ENCODE results near the gene NOL9. TPM values are rescaled to one million over a fixed set of nuclear protein-coding genes. Genes with fewer than 3 reads are reported as not detected.

The NOL9 gene
- total RNA-seq, 3 donors from 2014 or later (not counting 1 experiment from before 2014, with no cell fraction given): 40.7 to 53.3 (median 52.0) TPM

GRCh38 chr1:6519935-6520671 is 34.2 kb downstream of the NOL9 start:
- Histone ChIP-seq H3K4me3 (ENCODE audit: low read length) (no peak overlapping the region), H3K4me1 (ENCODE audit: control insufficient read depth, insufficient read depth, low read length) (no peaks in the 10 kb centered on the region), H3K27ac (ENCODE audit: low read length) (no peak overlapping the region), H3K36me3 (ENCODE audit: control insufficient read depth, insufficient read depth, low read length) (peaks cover 1% of the 10 kb centered on the region), H3K27me3 (ENCODE audit: control insufficient read depth, insufficient read depth, low read length) (no peaks in the 10 kb centered on the region), H3K9me3 (ENCODE audit: control insufficient read depth, insufficient read depth, low read length) (no peaks in the 10 kb centered on the region)
- H3K27me3 Mint-ChIP-seq (ENCODE audit: low read depth in 2 of 2): no peaks in the 10 kb centered on the region
- no peaks in the 10 kb centered on the region for H3K4me1 Mint-ChIP-seq
- no peak overlapping the region for H3K4me3 Mint-ChIP-seq
- TF ChIP-seq CTCF (IDR thresholded peaks at IDR 0.05): no peak
- no peaks in the 10 kb centered on the region for H3K36me3 Mint-ChIP-seq
- H3K9me3 Mint-ChIP-seq: no peaks in the 10 kb centered on the region
- WGBS (ENCODE audit: insufficient coverage): 76% methylated on average over 13 of the region's 13 CpGs
- H3K27ac Mint-ChIP-seq: no peak overlapping the region
- DNase-seq (no peak), ATAC-seq (no peak)
- intact Hi-C loops (cut with micrococcal nuclease): no loop called here

GRCh38 chr1:6519491-6519934 is 34.8 kb downstream of the NOL9 start:
- WGBS (ENCODE audit: insufficient coverage): 85% methylated on average over 11 of the region's 11 CpGs
- no peak overlapping the region for H3K27ac ChIP-seq (ENCODE audit: low read length)
- intact Hi-C loops (cut with micrococcal nuclease): no loop called here
- DNase-seq (no peak), ATAC-seq (no peak)
- H3K27me3 Mint-ChIP-seq (ENCODE audit: low read depth in 2 of 2): no peaks in the 10 kb centered on the region
- no peak overlapping the region for H3K4me3 ChIP-seq (ENCODE audit: low read length)
- no peak for TF ChIP-seq CTCF (IDR thresholded peaks at IDR 0.05)
- H3K36me3 ChIP-seq (ENCODE audit: control insufficient read depth, insufficient read depth, low read length): no peaks in the 10 kb centered on the region
- H3K4me3 Mint-ChIP-seq: no peak overlapping the region
- H3K4me1 Mint-ChIP-seq: no peaks in the 10 kb centered on the region
- no peaks in the 10 kb centered on the region for H3K9me3 Mint-ChIP-seq
- H3K36me3 Mint-ChIP-seq: no peaks in the 10 kb centered on the region
- H3K27me3 ChIP-seq (ENCODE audit: control insufficient read depth, insufficient read depth, low read length): no peaks in the 10 kb centered on the region
- H3K27ac Mint-ChIP-seq: no peak overlapping the region
- H3K4me1 ChIP-seq (ENCODE audit: control insufficient read depth, insufficient read depth, low read length): no peaks in the 10 kb centered on the region
- H3K9me3 ChIP-seq (ENCODE audit: control insufficient read depth, insufficient read depth, low read length): no peaks in the 10 kb centered on the region

GRCh38 chr1:6517435-6517851 is 36.9 kb downstream of the NOL9 start:
- TF ChIP-seq CTCF (IDR thresholded peaks at IDR 0.05): no peak
- H3K27ac ChIP-seq (ENCODE audit: low read length): no peak overlapping the region
- Mint-ChIP-seq H3K9me3 (no peaks in the 10 kb centered on the region), H3K27me3 (ENCODE audit: low read depth in 2 of 2) (no peaks in the 10 kb centered on the region), H3K4me3 (no peak overlapping the region), H3K27ac (no peak overlapping the region), H3K36me3 (no peaks in the 10 kb centered on the region), H3K4me1 (no peaks in the 10 kb centered on the region)
- no peaks in the 10 kb centered on the region for H3K9me3 ChIP-seq (ENCODE audit: control insufficient read depth, insufficient read depth, low read length)
- DNase-seq (no peak), ATAC-seq (no peak)
- intact Hi-C loops (cut with micrococcal nuclease): no loop called here
- H3K36me3 ChIP-seq (ENCODE audit: control insufficient read depth, insufficient read depth, low read length): no peaks in the 10 kb centered on the region
- H3K27me3 ChIP-seq (ENCODE audit: control insufficient read depth, insufficient read depth, low read length): no peaks in the 10 kb centered on the region
- H3K4me3 ChIP-seq (ENCODE audit: low read length): no peak overlapping the region
- 87% methylated on average over 8 of the region's 8 CpGs for WGBS (ENCODE audit: insufficient coverage)
- no peaks in the 10 kb centered on the region for H3K4me1 ChIP-seq (ENCODE audit: control insufficient read depth, insufficient read depth, low read length)

- no peaks in the 10 kb centered on the region for H3K27me3 Mint-ChIP-seq (ENCODE audit: low read depth in 2 of 2)
- no peak overlapping the region for H3K27ac Mint-ChIP-seq
- intact Hi-C loops (cut with micrococcal nuclease): no loop called here
- ATAC-seq (no peak), DNase-seq (no peak)
- no peak overlapping the region for H3K4me3 Mint-ChIP-seq
- TF ChIP-seq CTCF (IDR thresholded peaks at IDR 0.05): no peak
- Histone ChIP-seq H3K9me3 (ENCODE audit: control insufficient read depth, insufficient read depth, low read length) (no peaks in the 10 kb centered on the region), H3K4me3 (ENCODE audit: low read length) (no peak overlapping the region), H3K27me3 (ENCODE audit: control insufficient read depth, insufficient read depth, low read length) (no peaks in the 10 kb centered on the region), H3K36me3 (ENCODE audit: control insufficient read depth, insufficient read depth, low read length) (no peaks in the 10 kb centered on the region), H3K4me1 (ENCODE audit: control insufficient read depth, insufficient read depth, low read length) (no peaks in the 10 kb centered on the region), H3K27ac (ENCODE audit: low read length) (no peak overlapping the region)
- no peaks in the 10 kb centered on the region for H3K4me1 Mint-ChIP-seq
- no peaks in the 10 kb centered on the region for H3K36me3 Mint-ChIP-seq
- H3K9me3 Mint-ChIP-seq: no peaks in the 10 kb centered on the region
- 96% methylated on average over 3 of the region's 4 CpGs for WGBS (ENCODE audit: insufficient coverage)
Measured at GRCh38 chr1:6515771-6516170, 38.5 kb downstream of the NOL9 start.

Data from natural killer cell (primary cell).